ENCODE results near the gene MYO5B.

DNA sequence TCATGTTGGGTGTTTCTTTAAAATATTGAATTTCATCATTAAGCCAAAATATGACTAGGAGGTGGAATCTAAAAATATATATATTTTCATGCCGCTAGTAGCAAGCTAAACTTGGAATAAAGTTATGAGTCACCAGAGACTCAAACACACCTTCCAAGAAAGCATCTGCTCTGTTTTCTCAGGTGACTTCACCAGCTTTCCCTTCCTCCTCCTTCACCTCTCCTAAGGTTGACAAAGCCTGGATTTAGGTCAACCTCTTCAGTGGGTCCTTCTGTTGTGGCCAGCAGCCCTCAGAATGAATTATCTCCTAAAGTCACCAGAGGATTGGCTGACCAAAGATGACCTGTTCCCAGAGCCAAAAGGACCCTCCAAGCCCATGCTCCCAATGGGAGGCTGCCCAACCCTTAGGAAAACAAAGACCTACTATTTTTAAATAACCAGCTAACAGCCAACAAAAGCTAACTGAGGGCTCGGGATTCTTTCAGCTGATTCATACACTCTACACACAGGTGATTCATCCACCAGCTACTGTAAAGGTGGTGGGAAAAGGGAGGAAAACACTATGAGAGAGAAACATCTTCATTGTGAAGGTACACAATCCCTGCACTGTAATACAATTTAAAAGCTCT is 113.9 kb downstream of the MYO5B start:
- TF ChIP-seq, protein P1, sequence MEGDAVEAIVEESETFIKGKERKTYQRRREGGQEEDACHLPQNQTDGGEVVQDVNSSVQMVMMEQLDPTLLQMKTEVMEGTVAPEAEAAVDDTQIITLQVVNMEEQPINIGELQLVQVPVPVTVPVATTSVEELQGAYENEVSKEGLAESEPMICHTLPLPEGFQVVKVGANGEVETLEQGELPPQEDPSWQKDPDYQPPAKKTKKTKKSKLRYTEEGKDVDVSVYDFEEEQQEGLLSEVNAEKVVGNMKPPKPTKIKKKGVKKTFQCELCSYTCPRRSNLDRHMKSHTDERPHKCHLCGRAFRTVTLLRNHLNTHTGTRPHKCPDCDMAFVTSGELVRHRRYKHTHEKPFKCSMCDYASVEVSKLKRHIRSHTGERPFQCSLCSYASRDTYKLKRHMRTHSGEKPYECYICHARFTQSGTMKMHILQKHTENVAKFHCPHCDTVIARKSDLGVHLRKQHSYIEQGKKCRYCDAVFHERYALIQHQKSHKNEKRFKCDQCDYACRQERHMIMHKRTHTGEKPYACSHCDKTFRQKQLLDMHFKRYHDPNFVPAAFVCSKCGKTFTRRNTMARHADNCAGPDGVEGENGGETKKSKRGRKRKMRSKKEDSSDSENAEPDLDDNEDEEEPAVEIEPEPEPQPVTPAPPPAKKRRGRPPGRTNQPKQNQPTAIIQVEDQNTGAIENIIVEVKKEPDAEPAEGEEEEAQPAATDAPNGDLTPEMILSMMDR (IDR thresholded peaks at IDR 0.05 in 4 of 5, conservative IDR thresholded peaks at IDR 0.05 in 1 of 5), result no peak
- TF ChIP-seq POLR2A (IDR thresholded peaks at IDR 0.05), result no peak
